SK-N-SH treated with all-trans-retinoic acid at 6 μM for 48 hours (cell line): Measurements from ENCODE around the gene GABBR2.

ENCODE experiments used
- ATAC-seq: fragments of 200-7000 bp; cut with Tn5 transposase; 3 replicates; pipeline ENCODE4 v1.9.1; 2020; ENCODE audit warnings: mild to moderate bottlenecking, moderate library complexity
- ARNTL ChIP-seq: fragments of 450-650 bp; formaldehyde crosslinking; IDR thresholded peaks from 2 replicates; pipeline ENCODE4 v1.5.0; 2020; ENCODE audit warnings: low read depth, mild to moderate bottlenecking, moderate library complexity, borderline replicate concordance
- BACH2 ChIP-seq: fragments of 250-450 bp; sonication (Bioruptor Pico); IDR thresholded peaks from 2 replicates; pipeline ENCODE4 v1.9.0; 2021; ENCODE audit warnings: mild to moderate bottlenecking, borderline replicate concordance
- CSDC2 ChIP-seq: fragments of 250-450 bp; sonication (Bioruptor Pico); IDR thresholded peaks from 2 replicates; pipeline ENCODE4 v1.5.0; 2020; ENCODE audit warnings: mild to moderate bottlenecking, moderate library complexity
- ESRRG ChIP-seq: fragments of 250-450 bp; sonication (Bioruptor Pico); IDR thresholded peaks from 2 replicates; pipeline ENCODE4 v1.6.1; 2021; ENCODE audit warnings: mild to moderate bottlenecking
- GLIS3 ChIP-seq: fragments of 250-450 bp; sonication (Bioruptor Pico); IDR thresholded peaks from 2 replicates; pipeline ENCODE4 v1.5.0; 2020; ENCODE audit warnings: mild to moderate bottlenecking, moderate library complexity
- ISL1 ChIP-seq: fragments of 250-450 bp; sonication (Bioruptor Pico); IDR thresholded peaks from 2 replicates; pipeline ENCODE4 v2.1.2; 2022; ENCODE audit warnings: mild to moderate bottlenecking, moderate library complexity
- OSR1 ChIP-seq: fragments of 250-450 bp; sonication (Bioruptor Pico); IDR thresholded peaks from 2 replicates; pipeline ENCODE4 v1.8.0; 2022; ENCODE audit warnings: moderate library complexity, mild to moderate bottlenecking, inconsistent platforms
- PPARA ChIP-seq: fragments of 250-450 bp; sonication (Bioruptor Pico); IDR thresholded peaks from 2 replicates; pipeline ENCODE4 v1.5.0; 2020; ENCODE audit warnings: mild to moderate bottlenecking, borderline replicate concordance
- RARB ChIP-seq: fragments of 250-450 bp; sonication (Bioruptor Pico); IDR thresholded peaks from 2 replicates; pipeline ENCODE4 v1.8.0; 2021; ENCODE audit warnings: mild to moderate bottlenecking, moderate library complexity
- SNAI2 ChIP-seq: fragments of 250-450 bp; sonication (Bioruptor Pico); IDR thresholded peaks from 2 replicates; pipeline ENCODE4 v1.5.0; 2020; ENCODE audit warnings: mild to moderate bottlenecking, moderate library complexity
- TCF4 ChIP-seq: fragments of 250-450 bp; sonication (Bioruptor Pico); IDR thresholded peaks from 2 replicates; pipeline ENCODE4 v1.8.0; 2021; ENCODE audit warnings: mild to moderate bottlenecking, moderate library complexity, borderline replicate concordance
- TOX ChIP-seq: fragments of 250-450 bp; sonication (Bioruptor Pico); IDR thresholded peaks from 2 replicates; pipeline ENCODE4 v1.8.0; 2021; ENCODE audit warnings: mild to moderate bottlenecking, moderate library complexity, borderline replicate concordance
- ZC3H10 ChIP-seq: fragments of 250-450 bp; sonication (Bioruptor Pico); IDR thresholded peaks from 2 replicates; pipeline ENCODE4 v1.5.1; 2021; ENCODE audit warnings: mild to moderate bottlenecking, moderate library complexity
- ZFP3 ChIP-seq: fragments of 250-450 bp; sonication (Bioruptor Pico); IDR thresholded peaks from 2 replicates; pipeline ENCODE4 v1.5.0; 2020; ENCODE audit warnings: mild to moderate bottlenecking, moderate library complexity
- ZFP30 ChIP-seq: fragments of 450-650 bp; formaldehyde crosslinking; IDR thresholded peaks from 2 replicates; pipeline ENCODE4 v1.5.0; 2022; ENCODE audit warnings: mild to moderate bottlenecking, moderate library complexity
- ZNF565 ChIP-seq: fragments of 450-650 bp; formaldehyde crosslinking; conservative IDR thresholded peaks from 2 replicates; pipeline ENCODE4 v1.5.0; 2020; ENCODE audit warnings: low read depth, mild to moderate bottlenecking, moderate library complexity
- ZNF70 ChIP-seq: fragments of 450-650 bp; formaldehyde crosslinking; IDR thresholded peaks from 2 replicates; pipeline ENCODE4 v1.5.0; 2020; ENCODE audit warnings: mild to moderate bottlenecking, moderate library complexity
- ZNF8 ChIP-seq: fragments of 450-650 bp; formaldehyde crosslinking; IDR thresholded peaks from 2 replicates; pipeline ENCODE4 v1.5.0; 2020; ENCODE audit warnings: mild to moderate bottlenecking, moderate library complexity
- TF ChIP-seq, protein P1 (sequence below): fragments of 250-450 bp; sonication (Bioruptor Pico); IDR thresholded peaks from 2 replicates; pipeline ENCODE4 v1.8.0; 2020; ENCODE audit warnings: mild to moderate bottlenecking, moderate library complexity, borderline replicate concordance
- TF ChIP-seq, protein P2 (sequence below): fragments of 250-450 bp; sonication (Bioruptor Pico); IDR thresholded peaks from 2 replicates; pipeline ENCODE4 v1.5.1; 2021; ENCODE audit warnings: mild to moderate bottlenecking, moderate library complexity
- TF ChIP-seq, protein P3 (sequence below): fragments of 250-450 bp; sonication (Bioruptor Pico); IDR thresholded peaks from 2 replicates; pipeline ENCODE4 v1.8.0; 2021; ENCODE audit warnings: low read depth, mild to moderate bottlenecking, moderate library complexity, borderline replicate concordance
- TF ChIP-seq, protein P4 (sequence below): fragments of 250-450 bp; sonication (Bioruptor Pico); IDR thresholded peaks from 2 replicates; pipeline ENCODE4 v1.5.0; 2020; ENCODE audit warnings: mild to moderate bottlenecking, moderate library complexity

Gene GABBR2

DNA sequence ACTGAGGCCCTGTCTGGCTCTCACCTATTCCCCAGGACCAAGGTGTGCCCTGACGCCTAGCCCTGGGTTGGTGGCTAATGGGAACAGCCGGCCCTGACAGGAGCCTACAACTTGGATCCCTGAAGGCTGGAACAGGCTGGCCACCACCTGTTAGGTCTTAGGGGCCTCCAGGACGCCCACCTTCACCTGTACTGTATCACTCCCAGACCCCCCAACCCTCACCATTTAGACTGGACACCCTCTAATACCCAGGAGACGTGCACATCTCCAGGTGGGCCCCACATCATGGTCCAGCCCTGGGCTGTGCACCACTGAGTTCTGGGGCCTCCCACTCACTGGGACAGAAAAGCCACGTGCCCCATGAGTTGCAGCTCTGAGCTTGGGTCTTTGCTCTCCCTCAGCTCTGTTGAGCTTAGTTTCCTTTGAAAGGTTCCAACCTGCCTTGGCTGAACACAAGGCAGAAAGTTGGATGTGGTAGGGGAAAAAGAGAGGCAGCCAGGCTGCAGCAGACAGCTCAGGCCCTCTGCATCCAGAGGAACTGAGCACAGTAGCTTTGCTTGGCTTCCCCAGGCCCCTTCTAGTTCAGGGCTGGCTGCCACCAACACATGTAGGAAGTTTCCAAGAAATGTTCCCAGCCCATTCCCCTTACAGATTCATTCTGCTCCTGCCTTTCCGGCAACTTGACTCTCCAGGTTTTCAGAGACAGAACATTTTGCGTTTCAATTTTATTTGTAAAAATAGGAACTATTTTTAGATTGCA is 336.5 kb downstream of the GABBR2 start:
- no peak for TF ChIP-seq ZNF8 (CRISPR knock-in tag)
- TF ChIP-seq GLIS3 (CRISPR knock-in tag), result no peak
- no peak for TF ChIP-seq CSDC2 (CRISPR knock-in tag)
- no peak for TF ChIP-seq ZFP30 (CRISPR knock-in tag)
- no peak for TF ChIP-seq TCF4
- TF ChIP-seq ZFP3 (CRISPR knock-in tag), result no peak
- TF ChIP-seq ZNF565, result no peak
- TF ChIP-seq RARB (CRISPR knock-in tag), result no peak
- no peak for TF ChIP-seq ZNF70 (CRISPR knock-in tag)
- TF ChIP-seq TOX (CRISPR knock-in tag), result no peak
- TF ChIP-seq, all 23 proteins: peak for 0
- no peak for ATAC-seq

DNA sequence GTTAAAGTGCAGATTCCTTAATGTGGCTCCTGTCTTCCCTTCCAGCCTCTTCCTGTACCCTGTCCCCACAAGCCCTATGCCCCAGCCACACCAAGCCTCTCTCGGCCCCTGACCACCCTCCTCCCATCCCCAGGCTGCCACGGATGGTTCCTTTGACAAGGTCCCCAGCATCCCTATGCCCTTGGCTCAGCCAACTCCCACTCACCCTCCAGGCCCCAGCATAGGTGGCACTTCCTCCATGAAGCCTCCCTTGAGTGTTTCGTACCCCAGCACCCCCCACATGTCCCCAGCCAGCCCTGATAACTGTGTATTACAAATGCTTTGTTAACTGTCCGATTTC is 337.8 kb downstream of the GABBR2 start:
- TF ChIP-seq ZFP3 (CRISPR knock-in tag), result no peak
- TF ChIP-seq CSDC2 (CRISPR knock-in tag), result no peak
- no peak for TF ChIP-seq TOX (CRISPR knock-in tag)
- no peak for TF ChIP-seq ISL1 (CRISPR knock-in tag)
- no peak for TF ChIP-seq PPARA (CRISPR knock-in tag)
- no peak for TF ChIP-seq BACH2
- TF ChIP-seq, protein P1, sequence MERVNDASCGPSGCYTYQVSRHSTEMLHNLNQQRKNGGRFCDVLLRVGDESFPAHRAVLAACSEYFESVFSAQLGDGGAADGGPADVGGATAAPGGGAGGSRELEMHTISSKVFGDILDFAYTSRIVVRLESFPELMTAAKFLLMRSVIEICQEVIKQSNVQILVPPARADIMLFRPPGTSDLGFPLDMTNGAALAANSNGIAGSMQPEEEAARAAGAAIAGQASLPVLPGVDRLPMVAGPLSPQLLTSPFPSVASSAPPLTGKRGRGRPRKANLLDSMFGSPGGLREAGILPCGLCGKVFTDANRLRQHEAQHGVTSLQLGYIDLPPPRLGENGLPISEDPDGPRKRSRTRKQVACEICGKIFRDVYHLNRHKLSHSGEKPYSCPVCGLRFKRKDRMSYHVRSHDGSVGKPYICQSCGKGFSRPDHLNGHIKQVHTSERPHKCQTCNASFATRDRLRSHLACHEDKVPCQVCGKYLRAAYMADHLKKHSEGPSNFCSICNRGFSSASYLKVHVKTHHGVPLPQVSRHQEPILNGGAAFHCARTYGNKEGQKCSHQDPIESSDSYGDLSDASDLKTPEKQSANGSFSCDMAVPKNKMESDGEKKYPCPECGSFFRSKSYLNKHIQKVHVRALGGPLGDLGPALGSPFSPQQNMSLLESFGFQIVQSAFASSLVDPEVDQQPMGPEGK (CRISPR knock-in tag), result no peak
- TF ChIP-seq, protein P2, sequence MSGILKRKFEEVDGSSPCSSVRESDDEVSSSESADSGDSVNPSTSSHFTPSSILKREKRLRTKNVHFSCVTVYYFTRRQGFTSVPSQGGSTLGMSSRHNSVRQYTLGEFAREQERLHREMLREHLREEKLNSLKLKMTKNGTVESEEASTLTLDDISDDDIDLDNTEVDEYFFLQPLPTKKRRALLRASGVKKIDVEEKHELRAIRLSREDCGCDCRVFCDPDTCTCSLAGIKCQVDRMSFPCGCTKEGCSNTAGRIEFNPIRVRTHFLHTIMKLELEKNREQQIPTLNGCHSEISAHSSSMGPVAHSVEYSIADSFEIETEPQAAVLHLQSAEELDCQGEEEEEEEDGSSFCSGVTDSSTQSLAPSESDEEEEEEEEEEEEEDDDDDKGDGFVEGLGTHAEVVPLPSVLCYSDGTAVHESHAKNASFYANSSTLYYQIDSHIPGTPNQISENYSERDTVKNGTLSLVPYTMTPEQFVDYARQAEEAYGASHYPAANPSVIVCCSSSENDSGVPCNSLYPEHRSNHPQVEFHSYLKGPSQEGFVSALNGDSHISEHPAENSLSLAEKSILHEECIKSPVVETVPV (CRISPR knock-in tag), result no peak
- TF ChIP-seq SNAI2, result no peak
- TF ChIP-seq, protein P3, sequence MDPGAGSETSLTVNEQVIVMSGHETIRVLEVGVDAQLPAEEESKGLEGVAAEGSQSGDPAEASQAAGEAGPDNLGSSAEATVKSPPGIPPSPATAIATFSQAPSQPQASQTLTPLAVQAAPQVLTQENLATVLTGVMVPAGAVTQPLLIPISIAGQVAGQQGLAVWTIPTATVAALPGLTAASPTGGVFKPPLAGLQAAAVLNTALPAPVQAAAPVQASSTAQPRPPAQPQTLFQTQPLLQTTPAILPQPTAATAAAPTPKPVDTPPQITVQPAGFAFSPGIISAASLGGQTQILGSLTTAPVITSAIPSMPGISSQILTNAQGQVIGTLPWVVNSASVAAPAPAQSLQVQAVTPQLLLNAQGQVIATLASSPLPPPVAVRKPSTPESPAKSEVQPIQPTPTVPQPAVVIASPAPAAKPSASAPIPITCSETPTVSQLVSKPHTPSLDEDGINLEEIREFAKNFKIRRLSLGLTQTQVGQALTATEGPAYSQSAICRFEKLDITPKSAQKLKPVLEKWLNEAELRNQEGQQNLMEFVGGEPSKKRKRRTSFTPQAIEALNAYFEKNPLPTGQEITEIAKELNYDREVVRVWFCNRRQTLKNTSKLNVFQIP, result no peak
- TF ChIP-seq ZNF70 (CRISPR knock-in tag), result no peak
- TF ChIP-seq RARB (CRISPR knock-in tag), result no peak
- TF ChIP-seq ZNF565, result no peak
- TF ChIP-seq ARNTL (CRISPR knock-in tag), result no peak
- TF ChIP-seq, protein P4, sequence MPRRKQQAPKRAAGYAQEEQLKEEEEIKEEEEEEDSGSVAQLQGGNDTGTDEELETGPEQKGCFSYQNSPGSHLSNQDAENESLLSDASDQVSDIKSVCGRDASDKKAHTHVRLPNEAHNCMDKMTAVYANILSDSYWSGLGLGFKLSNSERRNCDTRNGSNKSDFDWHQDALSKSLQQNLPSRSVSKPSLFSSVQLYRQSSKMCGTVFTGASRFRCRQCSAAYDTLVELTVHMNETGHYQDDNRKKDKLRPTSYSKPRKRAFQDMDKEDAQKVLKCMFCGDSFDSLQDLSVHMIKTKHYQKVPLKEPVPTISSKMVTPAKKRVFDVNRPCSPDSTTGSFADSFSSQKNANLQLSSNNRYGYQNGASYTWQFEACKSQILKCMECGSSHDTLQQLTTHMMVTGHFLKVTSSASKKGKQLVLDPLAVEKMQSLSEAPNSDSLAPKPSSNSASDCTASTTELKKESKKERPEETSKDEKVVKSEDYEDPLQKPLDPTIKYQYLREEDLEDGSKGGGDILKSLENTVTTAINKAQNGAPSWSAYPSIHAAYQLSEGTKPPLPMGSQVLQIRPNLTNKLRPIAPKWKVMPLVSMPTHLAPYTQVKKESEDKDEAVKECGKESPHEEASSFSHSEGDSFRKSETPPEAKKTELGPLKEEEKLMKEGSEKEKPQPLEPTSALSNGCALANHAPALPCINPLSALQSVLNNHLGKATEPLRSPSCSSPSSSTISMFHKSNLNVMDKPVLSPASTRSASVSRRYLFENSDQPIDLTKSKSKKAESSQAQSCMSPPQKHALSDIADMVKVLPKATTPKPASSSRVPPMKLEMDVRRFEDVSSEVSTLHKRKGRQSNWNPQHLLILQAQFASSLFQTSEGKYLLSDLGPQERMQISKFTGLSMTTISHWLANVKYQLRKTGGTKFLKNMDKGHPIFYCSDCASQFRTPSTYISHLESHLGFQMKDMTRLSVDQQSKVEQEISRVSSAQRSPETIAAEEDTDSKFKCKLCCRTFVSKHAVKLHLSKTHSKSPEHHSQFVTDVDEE (CRISPR knock-in tag), result no peak
- TF ChIP-seq ESRRG (CRISPR knock-in tag), result no peak
- TF ChIP-seq OSR1 (CRISPR knock-in tag), result no peak
- TF ChIP-seq GLIS3 (CRISPR knock-in tag), result no peak
- TF ChIP-seq ZNF8 (CRISPR knock-in tag), result no peak
- TF ChIP-seq ZFP30 (CRISPR knock-in tag), result no peak
- ATAC-seq, result no peak

DNA sequence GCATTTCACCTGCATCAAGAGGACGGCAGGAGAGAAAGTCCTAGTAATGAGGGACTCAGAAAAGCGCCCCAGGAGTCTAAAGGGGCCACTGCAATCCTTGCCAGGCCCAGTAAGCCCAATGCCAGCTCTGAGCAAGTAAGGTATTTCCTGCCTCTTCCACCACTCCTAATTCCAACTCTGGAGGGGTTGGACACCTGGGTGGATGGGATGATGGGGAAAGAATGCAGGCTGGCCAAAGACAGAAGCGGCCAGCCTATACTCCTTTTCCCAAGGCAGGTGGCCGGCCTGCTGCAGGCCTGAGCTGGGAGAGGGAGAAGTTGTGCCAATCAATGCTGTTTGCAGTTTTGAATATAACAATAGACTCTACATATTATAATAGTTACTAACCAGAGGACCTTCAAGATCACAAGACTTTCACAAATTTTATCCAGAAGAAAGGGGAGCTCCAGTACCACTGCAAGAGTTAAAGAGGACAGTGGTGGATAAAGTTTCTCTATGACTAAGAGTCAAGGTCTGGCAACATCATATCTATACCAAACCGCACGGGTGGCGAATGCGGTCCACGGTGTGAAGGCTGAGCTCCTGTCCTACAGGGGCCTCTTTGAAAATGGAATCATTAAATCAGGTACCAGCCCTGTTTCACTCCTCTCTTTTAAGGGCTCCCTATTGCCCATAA is 338.3 kb downstream of the GABBR2 start:
- TF ChIP-seq BACH2, result no peak
- no peak for TF ChIP-seq ZFP30 (CRISPR knock-in tag)
- no peak for TF ChIP-seq CSDC2 (CRISPR knock-in tag)
- TF ChIP-seq TOX (CRISPR knock-in tag), result no peak
- TF ChIP-seq SNAI2, result no peak
- no peak for TF ChIP-seq TCF4
- no peak for TF ChIP-seq ZNF8 (CRISPR knock-in tag)
- TF ChIP-seq ZFP3 (CRISPR knock-in tag), result no peak
- no peak for TF ChIP-seq ESRRG (CRISPR knock-in tag)
- no peak for TF ChIP-seq ZNF565
- TF ChIP-seq ISL1 (CRISPR knock-in tag), result no peak
- no peak for TF ChIP-seq OSR1 (CRISPR knock-in tag)
- TF ChIP-seq ZC3H10, result no peak
- TF ChIP-seq, all 23 proteins: peak for 0
- ATAC-seq, result no peak
